HuH-7 (cell line): ENCODE measurements around the gene SGIP1.
"Not testable (repeated sequence)": the region's sequence is repeated elsewhere in the genome, so short reads cannot be mapped to it uniquely, and the experiment has no call there.

ENCODE experiments used
- DNase-seq: peaks from one replicate; pipeline ENCODE4 v3.0.0; 2011; ENCODE audit warnings: low spot score

Gene SGIP1

DNA sequence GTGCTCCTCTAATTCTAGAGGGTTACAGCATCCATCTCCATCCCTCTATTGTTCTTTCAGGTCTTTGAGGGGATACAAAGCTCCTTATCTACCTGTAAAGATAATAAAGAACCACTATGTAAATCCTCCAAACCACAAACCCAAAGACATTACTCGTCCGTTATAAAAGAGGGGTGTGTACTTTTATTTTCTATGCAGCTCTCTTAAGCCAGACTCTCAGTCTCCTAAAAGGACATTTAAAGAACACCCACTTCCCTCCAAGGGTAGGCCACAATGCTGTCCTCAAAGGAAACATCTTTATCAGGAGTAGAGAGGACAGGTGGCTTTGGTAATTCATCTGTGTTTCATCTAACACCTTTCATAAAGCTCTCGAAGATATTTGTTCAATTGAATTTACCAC, 150.4 kb downstream of the SGIP1 start:
- no peak for DNase-seq

DNA sequence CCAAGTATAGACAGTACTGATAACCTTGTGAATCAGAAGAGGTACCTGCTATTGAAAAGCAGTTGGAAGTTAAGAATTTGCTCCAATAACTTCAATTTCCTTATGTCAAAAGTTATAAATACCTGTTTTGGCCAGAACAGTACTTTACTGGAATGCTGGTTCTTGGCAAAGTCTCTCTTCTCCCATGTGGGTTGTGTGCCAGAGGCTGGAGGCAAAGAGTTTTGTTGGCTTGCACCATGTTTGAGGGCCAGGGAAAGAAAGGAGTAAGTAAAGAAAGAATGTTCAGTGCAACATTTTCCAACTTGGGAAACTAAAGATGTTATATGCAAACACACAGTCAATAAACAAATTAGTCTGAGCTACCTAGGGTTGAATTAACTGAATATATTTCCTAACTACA, 151.3 kb downstream of the SGIP1 start:
- no peak for DNase-seq

- no peak for DNase-seq
Observed at GRCh38 chr1:66685670-66686069, 151.7 kb downstream of the SGIP1 start.

- DNase-seq: no peak
Observed at GRCh38 chr1:66686406-66686805, 152.5 kb downstream of the SGIP1 start.

- no peak for DNase-seq
Observed at GRCh38 chr1:66687358-66687757, 153.4 kb downstream of the SGIP1 start.

DNA sequence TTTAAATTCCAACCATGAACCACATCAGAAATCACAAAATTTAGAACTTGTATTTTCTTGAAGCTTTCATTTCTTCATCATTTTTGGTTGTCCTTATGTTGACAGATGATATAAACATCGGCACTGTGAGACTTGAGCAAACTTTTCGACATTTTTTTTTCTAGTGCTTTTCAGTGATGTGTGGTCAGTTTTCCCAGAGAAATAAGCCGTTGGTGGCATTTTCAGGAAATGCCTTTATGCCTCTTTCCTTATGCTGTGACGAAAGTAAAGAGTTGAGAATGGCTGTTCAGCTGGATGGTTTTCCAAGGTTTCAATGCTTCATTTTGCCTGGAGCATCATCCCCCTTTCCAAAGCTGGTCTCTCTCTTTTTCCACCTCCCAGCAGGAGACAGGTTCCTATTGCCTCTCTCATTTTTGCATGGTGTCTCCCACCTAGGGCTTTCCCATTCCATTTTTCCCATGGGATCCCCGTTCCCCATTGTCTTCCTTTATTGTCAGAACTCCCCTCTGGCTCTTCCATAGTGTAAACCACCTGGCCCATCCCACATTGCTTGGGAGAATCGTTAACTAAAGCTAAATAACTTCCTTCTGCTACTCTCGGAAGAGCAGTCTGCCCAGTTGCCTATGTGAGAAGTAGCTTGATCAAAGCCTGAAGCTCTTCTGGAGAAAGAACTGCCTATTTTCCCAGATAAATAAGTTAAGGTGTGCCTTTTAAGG, 156.9 kb downstream of the SGIP1 start:
- DNase-seq: no peak

GRCh38 chr1:66692681-66693080, 158.7 kb downstream of the SGIP1 start:
- no peak for DNase-seq

DNA sequence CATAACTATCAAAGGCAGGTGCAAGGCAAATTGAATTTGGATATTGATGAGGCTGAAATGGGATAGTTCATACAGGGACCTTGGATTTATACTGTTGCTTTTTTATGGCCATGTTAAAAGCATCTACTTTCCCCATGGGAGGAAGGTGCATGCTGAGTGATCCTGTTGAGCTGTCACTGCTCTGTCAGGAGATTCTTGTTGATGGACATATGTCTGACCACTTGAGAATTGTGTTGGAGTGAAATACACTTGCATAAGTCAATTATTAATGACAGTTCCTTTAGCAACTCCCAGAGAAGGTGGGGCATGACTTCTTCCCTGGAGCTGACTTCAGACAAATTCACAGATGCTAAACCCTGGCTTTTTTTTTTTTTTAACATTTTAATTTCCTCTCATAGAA, 159.9 kb downstream of the SGIP1 start:
- DNase-seq: no peak

DNA sequence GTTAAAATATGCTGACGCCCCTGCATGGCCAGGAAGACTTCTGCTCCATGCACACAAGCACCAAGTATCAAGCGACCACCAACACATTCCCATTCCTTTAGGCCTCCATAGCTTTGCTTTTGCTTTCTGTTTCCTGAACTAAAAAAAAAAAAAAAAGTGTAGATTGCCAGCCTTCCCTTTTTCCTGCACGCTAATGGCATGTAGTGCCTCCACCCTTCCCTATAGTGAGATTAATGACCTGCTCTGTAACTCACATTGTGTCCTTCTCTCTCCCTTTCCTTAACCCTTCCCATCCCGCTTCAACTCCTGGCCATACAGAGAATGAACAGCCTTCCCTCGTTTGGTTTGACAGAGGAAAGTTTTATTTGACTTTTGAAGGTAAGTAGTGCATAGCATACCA, 161.2 kb downstream of the SGIP1 start:
- DNase-seq: no peak

GRCh38 chr1:66696771-66697170, 162.8 kb downstream of the SGIP1 start:
- DNase-seq: no peak

GRCh38 chr1:66699213-66699612, 165.3 kb downstream of the SGIP1 start:
- no peak for DNase-seq

DNA sequence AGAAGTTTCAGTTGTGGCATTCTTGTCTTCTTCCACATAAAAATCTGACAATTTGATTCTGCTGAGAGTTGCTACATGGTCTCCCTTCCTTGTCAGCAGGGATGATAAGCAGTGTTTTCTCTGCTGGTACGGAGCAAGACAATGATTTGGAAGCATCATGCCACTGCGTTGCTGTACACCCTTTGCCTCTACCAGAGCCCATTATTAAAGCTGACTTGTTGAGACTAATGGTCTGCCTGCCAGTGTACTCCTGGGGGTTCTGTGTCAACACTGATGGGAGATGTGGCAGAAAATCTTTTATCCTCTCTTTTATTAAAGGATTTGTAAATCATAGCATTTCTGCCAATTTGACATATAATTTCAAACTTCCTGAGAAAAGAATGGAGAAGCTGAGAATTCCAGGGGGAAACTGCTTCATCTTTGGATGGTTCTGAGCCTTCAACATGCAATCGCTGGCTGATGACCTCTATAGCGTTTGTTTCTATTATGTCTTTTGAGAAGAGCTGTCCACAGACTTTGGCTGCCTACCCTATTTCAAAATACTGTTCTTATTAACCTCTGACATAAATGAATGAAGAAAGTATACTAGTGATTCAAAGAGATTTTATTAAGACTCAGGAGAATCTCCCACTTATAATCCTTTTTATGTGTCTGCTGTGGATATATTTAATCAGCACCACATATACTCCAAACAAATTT, 170.4 kb downstream of the SGIP1 start:
- DNase-seq: no peak

GRCh38 chr1:66705110-66705509, 171.2 kb downstream of the SGIP1 start:
- DNase-seq: no peak

DNA sequence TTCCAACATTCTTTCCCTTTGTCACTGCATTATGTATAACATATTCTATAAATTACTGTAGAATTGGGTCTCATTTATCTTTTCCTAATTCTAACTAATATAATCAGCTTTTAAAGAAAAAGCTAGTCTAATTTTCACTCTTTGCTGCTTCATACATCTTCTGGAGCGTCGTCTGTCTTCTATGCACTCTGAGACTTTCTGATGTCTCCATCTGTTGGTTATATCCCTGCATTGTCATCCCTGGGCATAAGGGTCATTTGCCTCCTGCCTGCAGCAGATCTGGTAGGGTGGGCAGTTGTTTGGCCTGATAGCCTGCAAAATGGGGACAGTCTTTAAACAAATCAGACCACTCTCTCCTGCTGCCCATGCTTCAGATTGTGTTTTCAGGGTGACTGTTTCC, 177.5 kb downstream of the SGIP1 start:
- no peak for DNase-seq

DNA sequence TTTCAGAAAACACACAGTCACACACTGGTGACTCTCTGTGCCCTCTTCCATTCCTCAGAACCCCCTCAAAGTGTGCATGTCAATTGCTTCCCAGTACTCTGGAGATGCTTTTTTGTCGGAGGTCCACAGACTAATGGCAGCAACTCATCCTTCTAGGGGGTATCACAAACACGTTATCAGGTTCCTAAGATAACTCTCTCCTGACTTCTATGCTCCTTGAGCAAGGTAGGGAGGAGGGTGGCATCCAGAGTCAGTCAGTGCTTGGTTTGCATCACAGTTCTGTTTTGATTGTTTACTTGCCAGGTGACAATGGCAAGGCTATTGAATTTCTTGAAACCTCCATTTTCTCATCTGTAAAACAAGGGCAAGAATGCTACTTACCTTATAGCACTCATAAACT, 178.9 kb downstream of the SGIP1 start:
- no peak for DNase-seq

DNA sequence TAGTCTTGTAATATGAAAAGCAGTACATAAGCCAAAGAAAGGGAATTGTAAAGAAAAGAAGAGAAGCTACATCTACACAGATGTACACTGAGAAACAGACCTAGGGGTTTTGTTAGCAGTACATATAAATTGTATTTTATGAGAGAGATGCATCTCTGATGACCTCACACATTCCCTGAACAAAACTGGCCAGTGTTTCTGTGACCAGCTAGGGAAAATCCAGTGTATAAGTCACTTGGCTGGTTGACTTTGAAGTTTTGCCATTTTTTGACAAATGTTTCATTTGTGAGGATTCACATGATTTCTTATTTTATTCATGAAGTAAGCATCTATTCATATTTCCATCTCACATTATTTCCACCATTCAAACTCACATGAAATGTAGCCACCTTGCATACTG, 190.0 kb downstream of the SGIP1 start:
- DNase-seq: no peak

DNA sequence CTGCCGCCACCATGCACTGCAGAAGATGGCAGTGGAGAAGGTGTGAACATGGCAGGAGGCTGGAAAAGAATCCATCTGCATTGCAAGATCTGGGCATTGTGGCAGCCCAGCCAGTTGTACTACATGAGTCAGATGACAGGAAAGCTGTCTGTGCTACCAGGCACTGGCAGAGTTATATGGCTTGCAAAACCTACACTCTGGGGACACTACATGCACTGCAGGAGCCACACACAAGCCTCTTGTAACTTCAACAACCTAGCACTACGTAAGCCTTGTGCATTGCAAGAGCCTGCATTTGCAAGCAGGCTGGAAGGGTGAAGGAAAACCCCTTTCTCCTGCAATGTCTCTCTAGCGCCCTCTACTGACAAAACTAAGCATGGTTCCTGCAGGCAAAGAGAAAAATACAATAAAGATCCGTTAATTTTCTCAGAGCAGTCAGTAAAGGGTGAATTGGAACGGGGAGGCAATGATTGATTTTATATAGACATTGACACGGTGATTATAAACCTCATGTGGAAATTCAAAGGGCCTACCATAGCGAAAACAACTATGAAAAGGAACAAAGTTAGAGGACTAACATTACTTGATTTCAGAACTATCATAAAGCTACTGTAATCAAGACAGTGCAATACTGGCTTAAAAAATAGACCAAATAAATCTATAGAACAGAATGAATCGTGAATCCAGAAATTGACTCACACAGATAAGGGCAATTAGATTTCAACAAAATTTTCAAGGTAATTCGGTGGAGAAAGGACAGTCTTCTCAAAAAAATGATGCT, 192.1 kb downstream of the SGIP1 start:
- DNase-seq: peak; percentile 49

GRCh38 chr1:66728021-66728420, 194.1 kb downstream of the SGIP1 start:
- no peak for DNase-seq

DNA sequence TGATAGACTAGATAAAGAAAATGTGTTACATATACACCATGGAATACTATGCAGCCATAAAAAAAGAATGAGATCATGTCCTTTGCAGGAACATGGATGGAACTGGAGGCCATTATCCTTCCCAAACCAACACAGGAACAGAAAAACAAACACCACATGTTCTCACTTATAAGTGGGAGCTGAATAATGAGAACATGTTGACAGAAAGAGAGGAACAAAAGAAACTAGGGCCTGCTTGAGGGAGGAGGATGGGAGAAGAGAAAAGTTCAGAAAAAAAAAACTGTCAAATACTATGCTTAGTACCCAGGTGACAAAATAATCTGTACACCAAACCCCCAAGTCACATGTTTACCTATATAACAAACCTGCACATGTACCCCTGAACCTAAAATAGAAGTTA, 194.8 kb downstream of the SGIP1 start:
- not testable (repeated sequence) for DNase-seq

DNA sequence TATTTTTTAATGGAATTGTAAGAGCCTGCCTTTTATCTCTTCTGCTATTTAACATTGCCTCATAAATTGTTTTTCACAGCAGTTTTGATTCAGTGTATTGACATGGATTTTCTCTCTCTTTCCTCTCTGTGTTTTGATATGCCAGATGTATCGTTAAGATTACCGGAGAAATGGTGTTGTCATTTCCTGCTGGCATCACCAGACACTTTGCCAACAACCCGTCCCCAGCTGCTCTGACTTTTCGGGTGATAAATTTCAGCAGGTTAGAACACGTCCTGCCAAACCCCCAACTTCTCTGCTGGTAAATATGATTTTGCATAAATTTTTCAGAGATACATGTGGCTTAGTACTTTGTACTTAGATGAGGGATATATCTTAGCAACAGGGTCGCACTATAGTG, 195.2 kb downstream of the SGIP1 start:
- no peak for DNase-seq

DNA sequence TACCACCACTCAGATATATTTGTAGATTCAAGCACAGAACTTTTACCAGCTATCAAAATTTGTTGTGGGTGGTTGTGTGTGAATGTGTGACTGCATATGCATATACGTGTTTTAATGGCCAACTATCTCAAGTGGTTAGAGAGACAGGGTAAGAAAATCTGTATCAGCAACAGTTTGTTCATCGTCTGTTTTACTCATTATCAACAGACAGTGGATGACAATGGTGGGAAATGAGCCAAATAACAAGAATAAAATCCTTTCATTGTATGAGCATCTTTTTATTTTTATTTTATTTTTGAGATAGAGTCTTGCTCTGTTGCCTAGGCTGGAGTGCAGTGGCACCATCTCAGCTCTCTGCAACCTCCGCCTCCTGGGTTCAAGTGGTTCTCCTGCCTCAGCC, 195.6 kb downstream of the SGIP1 start:
- no peak for DNase-seq

- no peak for DNase-seq
Observed at GRCh38 chr1:66730462-66730861, 196.5 kb downstream of the SGIP1 start.

GRCh38 chr1:66731170-66731865, 197.4 kb downstream of the SGIP1 start:
- no peak for DNase-seq
